Endothelial cell (in vitro differentiated cells): Measurements from ENCODE around the gene ITPKB. TPM values are rescaled to one million over a fixed set of nuclear protein-coding genes. Genes with fewer than 3 reads are reported as not detected.

ENCODE experiments used
- DNase-seq: peaks from one replicate; pipeline ENCODE4 v3.0.0; 2021; ENCODE audit warnings: low spot score
- H3K27ac Mint-ChIP-seq: one replicate; pipeline ENCODE4 v1.8.0; 2021; ENCODE audit warnings: mixed read lengths, inconsistent platforms; ENCODE audit not compliant: unreplicated experiment
- H3K27me3 Mint-ChIP-seq: one replicate; pipeline ENCODE4 v1.8.0; 2021; ENCODE audit warnings: mild to moderate bottlenecking, moderate library complexity, mixed read lengths, inconsistent platforms; ENCODE audit not compliant: unreplicated experiment
- H3K36me3 Mint-ChIP-seq: one replicate; pipeline ENCODE4 v1.8.0; 2021; ENCODE audit warnings: mild to moderate bottlenecking, low read depth, mixed read lengths, inconsistent platforms; ENCODE audit not compliant: unreplicated experiment
- H3K4me1 Mint-ChIP-seq: one replicate; pipeline ENCODE4 v1.8.0; 2021; ENCODE audit warnings: mild to moderate bottlenecking, mixed read lengths, inconsistent platforms; ENCODE audit not compliant: unreplicated experiment
- H3K4me3 Mint-ChIP-seq: one replicate; pipeline ENCODE4 v1.8.0; 2021; ENCODE audit warnings: mild to moderate bottlenecking, mixed read lengths, inconsistent platforms; ENCODE audit not compliant: unreplicated experiment
- H3K9me3 Mint-ChIP-seq: one replicate; pipeline ENCODE4 v1.8.0; 2021; ENCODE audit warnings: mixed read lengths, inconsistent platforms; ENCODE audit not compliant: unreplicated experiment
- total RNA-seq: library from RNA; stranded (reverse); fragmentation: NEBNext Ultra II Directional; extraction: Animal tissue kit (Norgen Biotek cat#: 25700); gene quantifications from one replicate; pipeline ENCODE4 v1.2.1, GENCODE V29; 2021; ENCODE audit not compliant: unreplicated experiment
- TF ChIP-seq, protein P1 (sequence below): fragments of 200-600 bp; sonication (generic); IDR thresholded peaks from one replicate; pipeline ENCODE4 v1.5.0; 2021; ENCODE audit warnings: antibody characterized with exemption; ENCODE audit not compliant: unreplicated experiment

ITPKB gene
- total RNA-seq, 1 donor from 2014 or later: 144 TPM

DNA sequence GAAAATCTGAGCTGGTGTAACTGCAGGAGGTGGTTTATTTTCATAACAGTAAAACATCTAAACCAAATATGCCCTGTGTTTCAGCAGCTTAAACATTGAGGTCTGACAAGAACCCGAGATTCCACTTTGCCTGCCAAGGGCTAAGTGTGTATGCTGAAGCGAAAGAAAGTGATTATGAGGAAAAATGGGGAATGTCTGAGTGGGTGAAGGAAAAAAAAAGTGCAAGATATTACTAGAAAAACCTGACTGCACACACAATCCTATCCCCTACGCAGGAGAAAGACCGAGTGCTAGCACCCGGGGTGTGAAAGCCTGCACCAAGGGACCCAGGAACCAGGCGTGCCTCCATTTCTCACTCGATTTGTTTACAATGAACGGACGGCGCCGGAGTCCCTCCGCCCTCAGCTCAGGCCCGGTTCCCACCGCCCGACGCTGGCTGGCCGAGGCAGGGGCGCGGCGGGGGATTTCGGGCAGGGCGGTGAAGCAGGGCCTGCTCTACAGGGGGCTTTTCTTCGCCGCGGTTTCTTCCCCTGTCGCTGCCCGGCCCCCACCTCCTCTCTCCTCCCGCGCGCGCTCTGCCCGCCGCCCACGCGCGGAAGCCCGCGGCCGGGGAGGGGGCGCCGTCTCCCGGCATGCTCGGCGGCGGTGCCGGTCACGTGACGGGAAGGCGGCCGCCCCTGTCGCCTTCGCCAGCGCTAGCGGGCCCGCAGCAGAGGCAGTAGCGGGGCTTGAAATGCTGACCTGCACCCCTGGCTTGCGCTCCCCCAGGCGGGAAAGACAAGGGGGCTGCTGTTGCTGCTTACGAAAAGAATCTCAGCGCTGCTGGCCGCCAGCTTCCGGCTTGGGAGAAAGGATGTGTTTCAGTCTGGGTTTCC is 35.9 kb downstream of the ITPKB start:
- Mint-ChIP-seq H3K4me3 (peak overlapping the region; percentile 69), H3K36me3 (peaks cover 27% of the 10 kb centered on the region), H3K4me1 (peaks cover 31% of the 10 kb centered on the region), H3K27ac (peak overlapping the region; percentile 95), H3K27me3 (peaks cover 2% of the 10 kb centered on the region), H3K9me3 (no peaks in the 10 kb centered on the region)
- peak; percentile 69 for DNase-seq
- TF ChIP-seq, protein P1, sequence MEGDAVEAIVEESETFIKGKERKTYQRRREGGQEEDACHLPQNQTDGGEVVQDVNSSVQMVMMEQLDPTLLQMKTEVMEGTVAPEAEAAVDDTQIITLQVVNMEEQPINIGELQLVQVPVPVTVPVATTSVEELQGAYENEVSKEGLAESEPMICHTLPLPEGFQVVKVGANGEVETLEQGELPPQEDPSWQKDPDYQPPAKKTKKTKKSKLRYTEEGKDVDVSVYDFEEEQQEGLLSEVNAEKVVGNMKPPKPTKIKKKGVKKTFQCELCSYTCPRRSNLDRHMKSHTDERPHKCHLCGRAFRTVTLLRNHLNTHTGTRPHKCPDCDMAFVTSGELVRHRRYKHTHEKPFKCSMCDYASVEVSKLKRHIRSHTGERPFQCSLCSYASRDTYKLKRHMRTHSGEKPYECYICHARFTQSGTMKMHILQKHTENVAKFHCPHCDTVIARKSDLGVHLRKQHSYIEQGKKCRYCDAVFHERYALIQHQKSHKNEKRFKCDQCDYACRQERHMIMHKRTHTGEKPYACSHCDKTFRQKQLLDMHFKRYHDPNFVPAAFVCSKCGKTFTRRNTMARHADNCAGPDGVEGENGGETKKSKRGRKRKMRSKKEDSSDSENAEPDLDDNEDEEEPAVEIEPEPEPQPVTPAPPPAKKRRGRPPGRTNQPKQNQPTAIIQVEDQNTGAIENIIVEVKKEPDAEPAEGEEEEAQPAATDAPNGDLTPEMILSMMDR: no peak

DNA sequence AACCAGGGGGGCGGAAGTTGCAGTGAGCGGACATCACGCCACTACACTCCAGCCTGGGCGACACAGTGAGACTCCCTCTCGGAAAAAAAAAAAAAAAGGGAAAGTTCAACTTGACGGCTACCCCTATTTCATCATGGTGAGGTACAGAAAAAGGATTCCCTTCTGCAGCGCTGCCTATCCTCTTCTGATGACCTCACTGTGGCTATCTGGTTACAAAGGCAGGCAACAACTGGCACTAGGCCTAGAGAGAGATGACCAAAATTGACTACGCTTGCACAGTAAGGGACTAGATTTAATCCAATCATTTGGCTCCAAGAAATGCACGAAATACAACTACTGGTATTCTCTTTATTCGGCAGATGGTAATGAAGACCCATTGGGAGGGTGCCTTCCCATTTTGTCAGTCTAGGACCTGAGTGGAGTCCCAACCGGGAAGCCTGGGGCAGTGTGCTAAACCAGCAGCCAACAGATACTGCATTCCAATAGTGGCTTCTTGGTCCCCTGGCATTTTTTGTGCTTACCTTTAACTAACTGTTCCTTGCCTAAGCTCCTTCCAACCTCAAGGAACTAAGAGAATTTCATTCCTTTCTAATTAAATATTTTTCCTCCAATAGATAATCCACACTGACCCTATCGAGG is 36.6 kb downstream of the ITPKB start:
- H3K27me3 Mint-ChIP-seq: peaks cover 2% of the 10 kb centered on the region

DNA sequence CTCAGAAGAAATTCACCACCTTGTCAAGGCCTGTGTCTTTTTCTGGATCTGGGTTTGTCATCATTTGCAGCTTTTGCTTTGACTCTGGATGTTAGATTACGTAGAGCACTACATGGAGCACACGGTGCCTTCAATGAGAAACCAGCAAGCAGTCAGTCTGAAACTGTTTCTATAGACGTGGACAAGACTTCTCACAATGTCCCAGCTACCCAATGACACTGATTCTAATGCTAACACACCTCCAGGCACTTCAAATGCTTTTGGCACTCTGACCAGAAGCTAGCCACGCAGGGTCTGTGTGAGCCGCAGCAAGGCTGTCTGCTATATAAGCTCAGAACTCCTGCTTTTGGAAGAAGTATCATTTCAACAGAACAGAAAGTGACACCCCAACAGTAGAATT is 38.2 kb downstream of the ITPKB start:
- DNase-seq: no peak
- H3K4me3 Mint-ChIP-seq: no peak overlapping the region
- H3K4me1 Mint-ChIP-seq: peaks cover 45% of the 10 kb centered on the region
- peaks cover 5% of the 10 kb centered on the region for H3K27me3 Mint-ChIP-seq
- H3K27ac Mint-ChIP-seq: peak overlapping the region; percentile 1
- no peaks in the 10 kb centered on the region for H3K9me3 Mint-ChIP-seq
- H3K36me3 Mint-ChIP-seq: peaks cover 42% of the 10 kb centered on the region
- TF ChIP-seq, protein P1: no peak

More for the DNA sequence above, 36.6 kb downstream of the ITPKB start:
- H3K27ac Mint-ChIP-seq: peak overlapping the region; percentile 95
- H3K4me1 Mint-ChIP-seq: peaks cover 31% of the 10 kb centered on the region
- peak overlapping the region; percentile 69 for H3K4me3 Mint-ChIP-seq
- no peak for DNase-seq
- no peaks in the 10 kb centered on the region for H3K9me3 Mint-ChIP-seq
- TF ChIP-seq, protein P1: no peak
- H3K36me3 Mint-ChIP-seq: peaks cover 30% of the 10 kb centered on the region

DNA sequence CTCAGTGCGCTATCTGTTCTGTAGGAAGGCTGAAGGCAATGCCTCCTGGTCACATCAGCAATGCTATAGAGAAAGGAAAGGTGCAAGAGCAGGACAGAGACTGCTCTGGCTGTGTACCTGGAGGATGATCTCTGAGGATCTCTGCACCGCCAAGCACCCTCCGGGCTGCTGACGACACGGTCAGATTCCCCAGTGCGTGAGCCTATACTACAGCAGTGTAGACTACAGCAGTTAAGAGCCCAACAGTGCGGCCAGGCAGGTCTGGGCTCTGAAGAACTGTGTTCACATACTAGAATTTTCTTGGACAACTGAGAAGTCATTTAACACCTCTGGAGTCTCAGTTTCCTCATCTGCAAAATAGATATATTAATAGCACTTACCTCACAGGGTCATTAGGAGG is 39.9 kb downstream of the ITPKB start:
- Mint-ChIP-seq H3K36me3 (peaks cover 44% of the 10 kb centered on the region), H3K27ac (no peak overlapping the region), H3K9me3 (no peaks in the 10 kb centered on the region), H3K27me3 (peaks cover 5% of the 10 kb centered on the region), H3K4me3 (no peak overlapping the region), H3K4me1 (peaks cover 47% of the 10 kb centered on the region)
- DNase-seq: no peak
- TF ChIP-seq, protein P1: no peak

DNA sequence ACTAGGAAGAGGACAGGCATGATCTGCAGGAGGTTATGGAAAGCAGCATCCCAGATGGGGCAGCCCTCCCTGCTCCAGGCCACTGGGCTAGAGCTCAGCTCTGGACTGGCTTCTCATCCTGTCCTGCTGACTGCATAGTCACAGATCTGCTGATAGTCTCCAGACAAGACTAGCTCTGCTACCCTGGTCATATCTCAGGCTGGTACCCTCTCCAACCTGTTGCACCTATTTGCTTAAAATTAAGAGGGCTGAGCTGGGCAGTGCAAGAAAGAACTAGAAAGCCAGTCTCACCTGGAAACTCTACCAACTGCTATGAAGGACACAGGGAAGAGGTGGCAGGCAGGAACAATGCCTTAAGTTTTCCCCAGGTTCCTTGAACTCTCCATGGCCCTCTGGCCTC is 40.4 kb downstream of the ITPKB start:
- peaks cover 5% of the 10 kb centered on the region for H3K27me3 Mint-ChIP-seq

More for the DNA sequence above, 40.4 kb downstream of the ITPKB start:
- Mint-ChIP-seq H3K27ac (no peak overlapping the region), H3K36me3 (peaks cover 44% of the 10 kb centered on the region), H3K4me3 (no peak overlapping the region), H3K4me1 (peaks cover 42% of the 10 kb centered on the region), H3K9me3 (no peaks in the 10 kb centered on the region)
- TF ChIP-seq, protein P1: no peak
- DNase-seq: no peak
